Dedifferentiated amniotic fluid mesenchymal stem cell (primary cell): ENCODE measurements around the gene MPST.
"Not testable (repeated sequence)": the region's sequence is repeated elsewhere in the genome, so short reads cannot be mapped to it uniquely, and the experiment has no call there.

ENCODE experiments used
- DNase-seq: peaks from one replicate; pipeline ENCODE4 v3.0.0-alpha.2; 2016; ENCODE audit errors: extremely low spot score

Gene MPST

DNA sequence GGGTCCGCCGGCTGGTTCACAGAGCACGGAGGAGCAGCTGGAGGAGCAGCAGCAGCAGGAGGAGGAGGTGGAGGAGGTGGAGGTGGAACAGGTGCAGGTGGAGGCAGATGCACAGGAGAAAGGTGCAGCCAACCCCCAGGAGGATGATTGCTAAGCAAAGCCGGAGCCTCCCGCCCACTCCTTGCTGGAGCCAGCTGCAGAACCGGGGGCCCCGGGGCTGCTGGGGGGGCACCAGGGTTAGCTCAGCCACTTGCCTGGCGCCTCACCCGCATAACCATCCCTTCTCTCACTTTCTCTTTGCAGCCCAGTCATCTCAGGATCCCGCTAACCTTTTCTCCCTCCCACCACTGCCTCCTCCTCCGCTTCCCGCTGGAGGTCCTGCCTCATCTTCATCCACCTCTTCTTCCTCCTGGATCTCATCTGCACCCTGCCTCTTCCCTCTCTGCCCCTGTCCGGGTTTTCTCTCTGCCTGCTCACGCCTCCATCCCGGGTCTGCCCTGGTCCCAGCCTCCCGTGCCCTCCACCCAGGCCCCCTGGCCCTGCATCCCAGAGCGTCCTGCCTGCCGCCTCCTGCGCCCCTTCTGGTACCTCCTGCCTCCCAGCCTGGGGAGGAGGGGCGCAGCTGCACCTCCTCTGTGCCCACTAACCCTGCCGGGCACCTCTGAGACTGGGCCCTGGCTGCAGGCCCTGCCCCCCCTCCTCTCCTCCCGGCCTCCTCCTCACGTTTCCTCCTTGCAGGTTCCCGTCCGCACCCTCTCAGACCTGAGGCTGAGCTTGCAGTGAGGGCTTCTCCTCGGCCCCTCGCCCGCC lies 41.5 kb downstream of the MPST start:
- no peak for DNase-seq

DNA sequence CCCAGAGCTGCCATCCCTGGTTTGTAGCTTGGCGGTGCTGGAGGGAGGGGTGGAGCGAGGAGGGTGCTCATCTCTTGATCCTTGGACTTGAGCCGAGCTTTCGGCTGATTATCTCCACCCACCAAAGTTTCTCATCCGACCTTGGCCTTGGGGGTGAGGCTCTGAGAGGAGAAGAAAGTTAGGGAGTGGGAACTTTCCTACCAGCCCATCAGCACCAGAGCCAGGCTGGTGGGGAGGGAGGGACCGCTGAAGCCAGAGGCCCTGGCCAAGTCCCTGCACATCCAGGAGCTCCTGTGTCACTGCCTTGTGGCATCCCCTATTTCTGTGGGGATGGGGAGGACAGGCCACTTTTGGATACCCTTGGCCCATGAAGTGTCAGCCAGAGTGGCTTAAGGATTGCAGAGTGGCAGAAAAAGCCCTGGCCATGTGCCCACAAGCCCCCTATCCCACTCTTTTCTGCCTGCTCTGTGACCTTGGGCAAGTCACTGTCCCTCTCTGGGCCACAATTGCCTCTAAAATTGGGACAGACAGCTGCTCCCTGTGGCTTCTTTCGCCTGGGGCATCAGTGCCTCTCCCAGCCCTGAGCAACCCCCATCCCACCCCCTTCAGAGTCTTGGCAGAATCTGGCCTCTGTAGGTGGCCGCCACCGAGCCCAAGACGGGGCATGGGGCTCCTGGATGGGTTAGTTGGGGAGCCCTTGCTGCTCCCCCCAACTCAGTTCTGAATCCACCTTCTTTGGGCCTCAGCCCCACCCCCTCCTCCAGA lies 42.3 kb downstream of the MPST start:
- no peak for DNase-seq

DNA sequence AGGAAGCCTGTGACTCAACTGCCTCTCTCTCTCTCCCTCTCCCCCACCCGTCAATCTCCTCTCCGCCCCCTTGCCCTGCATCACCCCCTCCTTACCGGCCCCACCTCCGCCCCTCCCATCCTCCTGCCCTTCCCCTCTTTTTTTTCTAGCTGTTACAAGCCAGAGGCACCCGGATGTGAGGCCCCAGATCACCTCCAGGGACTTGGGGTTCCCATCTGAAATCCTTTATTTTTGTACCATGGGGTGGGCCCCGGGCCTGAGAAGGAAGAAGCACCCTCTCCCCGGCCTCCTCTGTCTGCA lies 42.8 kb downstream of the MPST start:
- DNase-seq: no peak

DNA sequence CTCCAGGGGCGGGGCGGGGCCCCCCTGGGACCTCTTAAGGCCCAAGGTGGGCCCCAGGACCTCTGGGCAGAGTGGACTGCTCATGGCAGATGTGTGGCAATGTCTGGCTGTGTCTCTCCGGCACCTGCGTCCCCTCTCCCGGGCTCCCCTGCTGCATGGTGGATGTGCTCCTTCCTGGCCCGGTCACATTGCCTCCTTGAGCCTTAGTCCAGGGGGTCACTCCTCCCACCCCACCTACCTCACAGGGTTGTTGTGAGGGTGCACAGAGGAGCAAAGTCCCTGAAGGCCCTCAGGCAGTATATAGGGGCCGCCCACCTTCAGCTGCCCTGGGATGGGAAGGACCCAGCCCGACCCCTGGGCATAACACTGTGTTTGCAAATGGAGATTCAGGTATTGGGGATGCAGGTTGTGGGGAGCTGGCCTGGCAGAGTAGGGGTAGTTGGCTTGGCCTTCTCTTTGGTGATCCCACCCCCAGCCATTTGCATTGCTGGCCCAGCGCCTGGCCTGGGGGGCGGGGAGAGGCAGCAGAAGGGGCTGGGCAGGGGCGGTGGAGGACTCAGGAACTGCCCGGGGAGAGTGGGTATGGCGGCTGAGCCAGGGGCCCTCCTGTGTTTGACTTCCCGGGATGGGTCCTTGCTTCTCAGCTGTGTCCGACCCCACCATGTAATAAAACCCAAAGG lies 43.3 kb downstream of the MPST start:
- no peak for DNase-seq

DNA sequence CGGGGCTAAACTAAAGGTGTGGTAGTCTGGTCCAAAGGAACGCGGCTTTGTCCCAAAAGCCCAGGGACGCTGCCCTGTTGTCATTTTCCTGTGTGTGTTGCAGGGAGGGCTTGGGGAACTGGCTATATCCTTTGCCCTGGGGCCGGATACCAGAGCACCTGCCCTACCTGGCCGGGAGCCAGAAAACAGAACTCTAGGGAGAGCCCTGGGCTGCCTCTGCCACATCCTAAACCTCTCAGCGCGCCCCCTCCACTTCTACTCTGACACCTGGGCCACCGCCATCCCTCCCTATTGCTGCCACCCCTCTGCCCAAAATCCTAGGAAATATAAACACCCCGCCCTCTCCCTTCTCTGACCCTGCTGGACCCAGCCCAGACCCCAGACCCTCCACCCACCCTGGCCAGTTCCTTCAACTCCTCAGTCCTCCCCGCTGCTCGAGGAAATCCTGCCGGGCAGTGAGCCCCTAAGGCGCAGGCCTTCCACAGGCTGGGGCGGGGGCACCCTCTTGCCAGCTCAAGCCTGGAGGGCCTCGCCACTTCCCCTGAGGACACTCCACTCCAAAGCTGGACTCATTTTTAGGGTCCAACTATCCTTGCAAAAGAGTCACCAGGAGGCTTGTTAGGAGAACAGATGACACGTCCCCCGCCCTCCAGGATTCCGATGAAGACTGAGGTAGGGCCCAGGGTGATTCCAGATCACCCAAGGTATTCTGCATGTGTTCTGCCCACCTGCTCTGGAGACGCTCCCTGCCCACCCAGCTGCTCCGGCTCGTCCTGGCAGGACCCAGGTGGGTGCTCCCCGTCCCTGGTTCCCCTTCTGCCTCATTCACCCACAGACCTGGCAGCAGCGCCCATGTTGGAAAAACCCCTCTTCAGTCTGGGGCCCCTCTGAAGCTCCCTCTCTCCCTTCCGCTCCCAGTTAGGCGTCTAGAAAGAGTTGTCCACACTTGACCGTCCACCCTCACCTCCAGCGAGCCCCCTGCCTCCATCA lies 44.2 kb downstream of the MPST start:
- DNase-seq: no peak

DNA sequence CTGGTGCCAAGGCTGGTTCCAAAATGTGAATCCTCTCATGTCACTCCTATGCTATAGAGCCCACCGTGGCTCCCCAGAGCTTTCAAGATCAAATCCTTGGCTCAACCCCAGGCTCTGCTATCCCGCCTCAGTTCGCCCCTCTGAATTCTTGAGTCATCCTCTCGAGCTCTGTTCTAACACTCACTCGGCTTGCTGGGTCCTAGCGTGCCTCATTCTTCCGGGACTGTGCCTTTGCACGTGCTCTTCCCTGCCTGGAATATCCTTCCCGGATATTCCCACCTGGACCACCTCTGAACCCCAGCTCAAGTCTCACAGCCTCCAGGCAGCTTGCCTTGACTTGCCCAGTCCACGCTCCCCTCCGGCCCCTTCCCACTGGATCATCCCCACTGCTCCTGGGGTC lies 45.0 kb downstream of the MPST start:
- no peak for DNase-seq

- no peak for DNase-seq
These were observed 45.6 kb downstream of the MPST start for GRCh38 chr22:37065180-37065579.

GRCh38 chr22:37065961-37066360 lies 46.4 kb downstream of the MPST start:
- DNase-seq: no peak

GRCh38 chr22:37067428-37067827 lies 47.9 kb downstream of the MPST start:
- DNase-seq: no peak

DNA sequence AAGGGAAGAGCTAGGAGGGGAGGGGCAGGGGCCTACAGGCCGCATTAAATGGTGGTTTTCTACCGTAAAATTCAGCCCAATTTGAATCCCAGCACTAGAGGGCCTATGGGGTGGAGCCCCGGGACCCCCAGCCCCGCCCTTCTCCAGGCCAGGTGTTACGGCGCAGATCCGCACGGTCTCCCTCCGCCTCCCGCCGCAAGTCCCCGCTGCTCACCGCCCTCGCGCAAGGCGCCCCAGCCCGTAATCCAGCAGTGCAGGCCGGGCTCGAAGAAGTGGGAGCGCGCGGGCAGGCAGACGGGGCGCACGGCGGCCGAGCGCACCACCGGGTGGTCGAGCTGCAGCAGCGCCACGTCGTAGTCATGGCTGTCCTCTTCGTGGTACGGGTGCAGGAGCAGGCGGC lies 49.3 kb downstream of the MPST start:
- DNase-seq: no peak

DNA sequence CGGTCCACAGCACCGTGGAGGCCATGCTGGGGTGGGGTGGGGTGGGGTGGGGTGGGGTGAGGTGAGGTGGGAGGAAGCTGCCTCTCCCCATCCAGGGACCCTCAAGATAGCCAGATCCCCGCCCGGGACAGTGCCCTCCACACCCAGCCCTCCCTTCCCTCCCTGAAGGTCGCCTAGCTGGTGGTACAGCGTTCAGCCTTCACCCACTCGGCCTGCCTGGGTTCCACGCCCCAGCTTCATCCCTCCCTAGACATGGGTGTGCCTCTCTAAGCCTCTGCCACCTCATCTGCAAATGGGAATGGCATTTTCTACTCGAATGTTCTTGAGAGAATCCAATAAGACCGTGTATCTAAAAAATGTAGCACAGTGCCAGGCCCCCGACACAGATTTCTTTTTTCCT lies 49.8 kb downstream of the MPST start:
- DNase-seq: no peak

GRCh38 chr22:37069719-37070118 lies 50.2 kb downstream of the MPST start:
- DNase-seq: no peak

- no peak for DNase-seq
These were observed 50.8 kb downstream of the MPST start for GRCh38 chr22:37070334-37070733.

DNA sequence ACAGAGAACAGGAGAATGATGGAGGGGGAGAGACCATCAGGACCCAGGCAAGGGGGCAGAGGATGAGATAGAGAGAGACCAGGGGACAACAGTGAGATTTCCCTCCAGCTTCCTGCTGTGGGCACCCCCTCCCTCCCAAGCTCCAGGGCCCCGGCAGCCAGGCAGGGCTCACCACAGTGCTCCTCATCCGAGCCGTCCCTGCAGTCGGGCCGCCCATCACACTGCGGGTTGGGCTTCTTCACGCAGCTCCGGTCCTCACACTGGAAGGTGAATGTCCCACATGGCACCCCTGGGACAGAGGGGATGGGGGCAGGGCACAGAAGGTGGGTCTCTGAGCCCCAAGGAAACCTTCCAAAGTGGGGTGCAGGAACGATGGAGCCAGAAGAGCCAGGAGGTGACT lies 51.2 kb downstream of the MPST start:
- DNase-seq: no peak

GRCh38 chr22:37071850-37072592 lies 52.5 kb downstream of the MPST start:
- DNase-seq: not testable (repeated sequence)

- DNase-seq: no peak
These were observed 53.1 kb downstream of the MPST start for GRCh38 chr22:37072673-37073072.

DNA sequence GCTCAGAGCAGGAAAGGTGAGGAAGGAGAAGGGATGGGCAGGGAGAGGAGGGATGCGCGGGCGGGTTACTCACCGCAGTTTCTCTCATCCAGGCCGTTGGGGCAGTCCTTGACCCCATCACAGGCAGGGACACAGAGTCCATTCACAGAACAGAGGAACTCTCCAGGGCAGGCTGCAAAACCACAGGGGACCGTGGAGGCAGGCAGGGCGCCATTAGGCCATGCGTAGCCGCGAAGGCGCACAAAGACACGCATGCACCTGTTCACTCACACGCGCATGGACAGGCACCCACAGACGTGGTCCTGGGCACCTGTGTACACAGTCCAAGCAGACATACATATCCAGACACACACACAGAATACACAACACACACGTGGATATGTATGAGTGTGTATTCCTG lies 55.0 kb downstream of the MPST start:
- no peak for DNase-seq

DNA sequence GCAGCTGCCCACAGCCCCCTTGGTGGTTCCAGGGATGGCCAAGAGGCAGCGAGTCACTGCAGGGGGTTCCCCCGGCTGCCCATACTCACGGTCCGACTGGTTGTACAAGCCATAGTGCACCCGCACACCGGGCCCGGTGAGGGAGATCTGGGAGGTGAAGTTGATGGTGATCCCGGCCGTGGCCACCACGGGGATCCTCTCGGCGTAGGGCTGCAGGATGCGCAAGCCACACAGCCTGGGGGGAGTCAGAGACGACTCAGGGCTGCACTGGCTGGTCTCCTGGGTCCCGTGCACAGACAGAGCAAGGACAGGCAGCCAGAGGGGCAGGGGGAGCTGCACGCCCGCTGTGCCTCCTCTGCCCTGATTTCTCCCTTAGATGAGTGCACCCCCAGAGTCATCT lies 55.5 kb downstream of the MPST start:
- no peak for DNase-seq

DNA sequence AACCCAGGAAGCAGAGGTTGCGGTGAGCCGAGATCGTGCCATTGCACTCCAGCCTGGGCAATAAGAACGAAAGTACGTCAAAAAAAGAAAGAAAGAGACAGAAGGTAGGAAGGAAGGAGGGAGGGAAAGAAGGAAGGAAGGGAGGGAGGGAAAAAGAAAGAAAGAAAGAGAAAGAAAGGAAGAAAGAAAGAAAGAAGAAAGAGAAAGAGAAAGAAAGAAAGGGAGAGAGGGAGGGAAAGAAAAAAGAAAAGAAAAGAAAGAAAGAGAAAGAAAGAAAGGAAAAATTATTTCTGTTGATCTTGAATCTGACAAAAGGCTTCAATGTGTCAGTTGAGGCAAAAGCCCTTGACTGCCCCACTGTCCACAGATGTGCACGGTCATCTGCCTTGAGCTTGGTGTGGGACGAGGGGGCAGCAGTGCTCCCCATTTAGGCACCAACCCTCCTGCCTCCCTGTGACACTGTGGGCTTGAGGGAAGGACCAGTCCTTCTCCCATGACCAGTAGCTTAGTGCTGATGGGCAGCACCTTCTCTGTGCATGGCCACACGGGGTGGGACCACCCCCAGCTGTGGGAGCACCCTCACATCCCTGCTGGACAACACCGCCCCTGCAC lies 56.4 kb downstream of the MPST start:
- DNase-seq: no peak

GRCh38 chr22:37077802-37078448 lies 58.4 kb downstream of the MPST start:
- no peak for DNase-seq
